Liver (tissue), 3 donors: ENCODE measurements around the gene STMN1.

ENCODE experiments used
- ATF3 ChIP-seq: IDR thresholded peaks from 2 replicates; pipeline ENCODE4 v1.6.1; 2016; ENCODE audit warnings: antibody characterized with exemption
- CTCF ChIP-seq: fragments of 150-350 bp; IDR thresholded peaks from 2 replicates; pipeline ENCODE4 v1.5.1; 2017; ENCODE audit warnings: improper control_type of control experiment, low read depth, low read length; ENCODE audit not compliant: missing input control
- EGR1 ChIP-seq, 2 donors: IDR thresholded peaks; 2 replicates each; pipeline ENCODE4 v1.6.1; 2016 to 2018; ENCODE audit warnings: antibody characterized with exemption in 2 of 2, low read depth in 2 of 2
- GABPA ChIP-seq, 2 donors: IDR thresholded peaks in 1 of 2; conservative IDR thresholded peaks in 1 of 2; 2 replicates each; pipeline ENCODE4 v1.6.1; 2016; ENCODE audit warnings: antibody characterized with exemption in 2 of 2, mild to moderate bottlenecking in 1 of 2, moderate library complexity in 1 of 2
- HNF4A ChIP-seq, 2 donors: conservative IDR thresholded peaks; 2 replicates each; pipeline ENCODE4 v1.6.1; 2016; ENCODE audit warnings: antibody characterized with exemption in 2 of 2, mild to moderate bottlenecking in 2 of 2
- MAX ChIP-seq: IDR thresholded peaks from 2 replicates; pipeline ENCODE4 v1.6.1; 2016; ENCODE audit warnings: antibody characterized with exemption
- RAD21 ChIP-seq, 2 donors: IDR thresholded peaks; 2 replicates each; pipeline ENCODE4 v1.6.1; 2016; ENCODE audit warnings: antibody characterized with exemption in 2 of 2, mild to moderate bottlenecking in 2 of 2
- REST ChIP-seq: IDR thresholded peaks from 2 replicates; pipeline ENCODE4 v1.6.1; 2016; ENCODE audit warnings: antibody characterized with exemption, mild to moderate bottlenecking
- RXRA ChIP-seq, 2 donors: IDR thresholded peaks; 2 replicates each; pipeline ENCODE4 v1.6.1; 2017 to 2018; ENCODE audit warnings: antibody characterized with exemption in 2 of 2, mild to moderate bottlenecking in 1 of 2
- TAF1 ChIP-seq: conservative IDR thresholded peaks from 2 replicates; pipeline ENCODE4 v1.6.1; 2016; ENCODE audit warnings: antibody characterized with exemption, mild to moderate bottlenecking
- YY1 ChIP-seq: IDR thresholded peaks from 2 replicates; pipeline ENCODE4 v1.6.1; 2016; ENCODE audit warnings: antibody characterized with exemption, mild to moderate bottlenecking
- ZBTB33 ChIP-seq: IDR thresholded peaks from 2 replicates; pipeline ENCODE4 v1.6.1; 2016; ENCODE audit warnings: antibody characterized with exemption
- donor health status: healthy.
- donor health status: healthy.

GRCh38 chr1:25898223-25899015 is 7.8 kb downstream of the STMN1 start:
- TF ChIP-seq HNF4A (conservative IDR thresholded peaks at IDR 0.05) = no peak
- TF ChIP-seq RAD21 (IDR thresholded peaks at IDR 0.05) = no peak
- TF ChIP-seq CTCF = no peak
- TF ChIP-seq GABPA (IDR thresholded peaks at IDR 0.05 in 1 of 2, conservative IDR thresholded peaks at IDR 0.05 in 1 of 2) = no peak
- no peak for TF ChIP-seq YY1
- no peak for TF ChIP-seq MAX
- no peak for TF ChIP-seq RXRA (IDR thresholded peaks at IDR 0.05)
- TF ChIP-seq ATF3 = no peak
- no peak for TF ChIP-seq REST
- no peak for TF ChIP-seq EGR1 (IDR thresholded peaks at IDR 0.05; ENCODE audit: low read depth in 2 of 2)
- no peak for TF ChIP-seq TAF1
- TF ChIP-seq ZBTB33 = no peak
